Stimulated activated CD8-positive, alpha-beta memory T cell treated with anti-CD3 and anti-CD28 coated beads, Interleukin-7, amount 100 ng/mL, for 48 hours (primary cell): ENCODE data around the gene ELANE.
"Not testable (repeated sequence)": the region's sequence is repeated elsewhere in the genome, so short reads cannot be mapped to it uniquely, and the experiment has no call there.

Experiments used
- DNase-seq, 2 donors: peaks; one replicate each; pipeline ENCODE4 v3.0.0-alpha.2; 2020; ENCODE audit warnings: low read depth in 1 of 2; ENCODE audit errors: extremely low read depth in 1 of 2

The ELANE gene

DNA sequence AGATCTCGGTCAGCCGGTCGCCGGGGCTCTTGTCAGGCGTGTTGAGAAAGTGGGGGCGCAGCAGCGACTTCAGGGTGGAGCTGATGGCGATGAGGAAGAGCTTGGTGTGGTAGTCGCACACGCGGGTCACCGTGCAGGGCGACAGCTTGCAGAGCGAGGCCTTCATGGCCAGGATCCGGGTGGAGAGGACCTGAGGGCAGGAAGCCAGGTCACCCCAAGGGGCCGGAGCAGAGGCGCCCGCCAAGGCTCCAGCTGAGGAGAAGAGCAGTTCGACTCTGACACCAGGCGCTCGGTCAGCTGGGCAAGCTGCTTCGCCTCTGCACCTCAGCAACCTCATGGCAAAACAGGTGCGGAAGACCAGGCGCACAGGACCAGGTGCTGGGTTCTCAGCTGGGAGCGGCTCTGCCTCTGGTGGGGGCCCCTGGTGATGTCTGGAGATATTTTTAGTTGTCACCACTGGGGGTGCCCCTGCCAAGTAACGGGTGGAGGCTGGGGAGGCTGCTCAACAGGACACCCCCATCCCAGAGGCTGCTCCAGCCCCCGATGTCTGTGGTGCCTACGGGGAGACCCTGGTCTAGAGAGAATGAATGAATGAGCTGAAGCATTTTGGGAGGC is 23.3 kb downstream of the ELANE start:
- DNase-seq, result no peak

DNA sequence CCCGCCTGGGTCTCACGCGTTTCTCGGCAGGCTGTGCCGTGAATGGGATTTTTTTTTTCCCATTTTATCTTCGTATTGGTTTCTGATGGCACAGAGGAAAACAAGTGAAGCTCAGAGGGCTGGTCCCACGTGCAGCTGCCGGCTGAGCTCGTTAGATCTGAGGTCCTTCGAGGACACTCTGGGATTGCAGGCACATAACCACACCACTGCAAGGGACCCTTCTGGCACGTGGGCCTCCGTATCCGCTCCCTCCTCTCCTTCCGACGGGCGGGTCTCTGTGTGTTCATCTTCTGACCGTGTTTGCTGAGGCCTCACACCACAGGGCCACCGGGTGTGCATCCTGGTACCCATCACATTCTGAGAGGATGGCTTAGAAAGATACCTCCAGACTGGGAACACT is 24.0 kb downstream of the ELANE start:
- no peak for DNase-seq

DNA sequence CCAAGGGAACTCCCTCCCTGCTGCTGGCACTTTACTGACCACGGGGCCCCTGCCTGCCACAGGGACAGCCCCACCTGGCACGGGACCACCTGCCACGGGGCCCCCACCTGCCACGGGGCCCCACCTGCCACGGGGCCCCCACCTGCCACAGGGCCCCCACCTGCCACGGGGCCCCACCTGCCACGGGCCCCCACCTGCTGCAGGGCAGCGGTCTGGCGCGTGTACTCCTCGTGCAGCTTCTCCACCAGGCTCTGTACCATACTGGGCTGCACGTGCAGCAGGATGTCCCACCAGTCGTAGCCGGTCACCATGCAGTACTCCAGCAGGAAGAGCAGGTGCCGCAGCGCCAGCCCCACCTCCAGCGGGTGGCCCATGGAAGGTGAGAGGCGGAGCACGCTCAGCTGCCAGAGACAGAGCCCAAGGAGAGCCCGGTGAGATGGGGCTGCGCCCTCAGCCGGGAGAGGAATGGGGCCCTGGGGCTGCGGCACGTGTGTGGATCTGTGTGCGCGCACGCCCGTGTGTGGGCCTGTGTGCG is 24.7 kb downstream of the ELANE start:
- DNase-seq, result no peak

DNA sequence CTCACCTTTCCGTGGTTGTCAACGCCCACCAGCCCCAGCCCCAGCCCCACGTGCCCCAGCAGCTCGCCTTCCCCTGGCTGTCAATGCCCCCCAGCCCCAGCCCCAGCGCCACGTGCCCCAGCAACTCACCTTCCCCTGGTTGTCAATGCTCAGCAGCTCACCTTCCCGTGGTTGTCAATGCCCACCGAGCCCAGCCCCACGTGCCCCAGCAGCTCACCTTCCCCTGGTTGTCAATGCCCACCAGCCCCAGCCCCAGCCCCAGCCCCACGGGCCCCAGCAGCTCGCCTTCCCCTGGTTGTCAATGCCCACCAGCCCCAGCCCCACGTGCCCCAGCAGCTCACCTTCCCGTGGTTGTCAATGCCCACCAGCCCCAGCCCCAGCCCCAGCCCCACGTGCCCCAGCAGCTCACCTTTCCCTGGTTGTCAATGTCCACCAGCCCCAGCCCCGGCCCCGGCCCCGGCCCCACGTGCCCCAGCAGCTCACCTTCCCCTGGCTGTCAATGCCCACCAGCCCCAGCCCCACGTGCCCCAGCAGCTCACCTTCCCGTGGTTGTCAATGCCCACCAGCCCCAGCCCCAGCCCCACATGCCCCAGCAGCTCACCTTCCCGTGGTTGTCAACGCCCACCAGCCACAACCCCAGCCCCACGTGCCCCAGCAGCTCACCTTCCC is 26.0 kb downstream of the ELANE start:
- not testable (repeated sequence) for DNase-seq

DNA sequence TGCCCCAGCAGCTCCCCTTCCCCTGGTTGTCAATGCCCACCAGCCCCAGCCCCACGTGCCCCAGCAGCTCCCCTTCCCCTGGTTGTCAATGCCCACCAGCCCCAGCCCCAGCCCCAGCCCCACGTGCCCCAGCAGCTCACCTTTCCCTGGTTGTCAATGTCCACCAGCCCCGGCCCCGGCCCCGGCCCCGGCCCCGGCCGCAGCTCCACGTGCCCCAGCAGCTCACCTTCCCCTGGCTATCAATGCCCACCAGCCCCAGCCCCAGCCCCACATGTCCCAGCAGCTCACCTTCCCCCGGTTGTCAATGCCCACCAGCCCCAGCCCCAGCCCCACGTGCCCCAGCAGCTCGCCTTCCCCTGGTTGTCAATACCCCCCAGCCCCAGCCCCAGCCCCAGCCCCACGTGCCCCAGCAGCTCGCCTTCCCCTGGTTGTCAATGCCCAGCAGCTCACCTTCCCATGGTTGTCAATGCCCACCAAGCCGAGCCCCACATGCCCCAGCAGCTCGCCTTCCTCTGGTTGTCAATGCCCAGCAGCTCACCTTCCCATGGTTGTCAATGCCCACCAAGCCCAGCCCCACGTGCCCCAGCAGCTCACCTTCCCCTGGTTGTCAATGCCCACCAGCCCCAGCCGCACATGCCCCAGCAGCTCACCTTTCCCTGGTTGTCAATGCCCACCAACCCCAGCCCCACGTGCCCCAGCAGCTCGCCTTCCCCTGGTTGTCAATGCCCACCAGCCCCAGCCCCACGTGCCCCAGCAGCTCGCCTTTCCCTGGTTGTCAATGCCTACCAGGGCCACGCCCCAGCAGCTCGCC is 26.9 kb downstream of the ELANE start:
- not testable (repeated sequence) for DNase-seq

DNA sequence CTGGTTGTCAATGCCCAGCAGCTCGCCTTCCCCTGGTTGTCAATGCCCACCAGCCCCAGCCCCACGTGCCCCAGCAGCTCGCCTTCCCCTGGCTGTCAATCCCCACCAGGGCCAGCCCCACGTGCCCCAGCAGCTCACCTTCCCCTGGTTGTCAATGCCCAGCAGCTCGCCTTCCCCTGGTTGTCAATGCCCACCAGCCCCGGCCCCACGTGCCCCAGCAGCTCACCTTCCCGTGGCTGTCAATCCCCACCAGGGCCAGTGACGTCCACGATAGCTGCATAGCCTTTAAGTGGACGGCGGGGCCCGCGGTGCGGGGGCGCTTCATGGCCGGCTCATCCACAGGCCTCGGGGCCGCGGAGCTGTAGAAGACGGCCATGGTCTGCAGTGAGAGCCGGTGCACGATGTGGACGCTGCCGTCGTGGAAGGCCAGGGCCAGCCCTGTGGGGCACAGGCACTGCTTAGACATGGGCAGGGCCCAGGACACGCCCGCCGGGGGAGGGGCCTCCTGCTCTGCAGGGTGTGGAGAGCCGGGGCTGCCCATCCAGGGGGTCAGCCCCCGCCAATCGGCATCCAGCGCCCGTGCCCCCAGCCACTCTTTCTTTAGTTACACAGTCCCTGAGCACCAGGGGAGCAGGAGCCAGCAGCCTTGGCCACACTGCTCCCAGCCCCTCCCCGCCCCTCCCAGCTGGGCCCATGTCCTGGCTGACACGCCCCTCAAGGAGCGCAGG is 27.8 kb downstream of the ELANE start:
- no peak for DNase-seq

DNA sequence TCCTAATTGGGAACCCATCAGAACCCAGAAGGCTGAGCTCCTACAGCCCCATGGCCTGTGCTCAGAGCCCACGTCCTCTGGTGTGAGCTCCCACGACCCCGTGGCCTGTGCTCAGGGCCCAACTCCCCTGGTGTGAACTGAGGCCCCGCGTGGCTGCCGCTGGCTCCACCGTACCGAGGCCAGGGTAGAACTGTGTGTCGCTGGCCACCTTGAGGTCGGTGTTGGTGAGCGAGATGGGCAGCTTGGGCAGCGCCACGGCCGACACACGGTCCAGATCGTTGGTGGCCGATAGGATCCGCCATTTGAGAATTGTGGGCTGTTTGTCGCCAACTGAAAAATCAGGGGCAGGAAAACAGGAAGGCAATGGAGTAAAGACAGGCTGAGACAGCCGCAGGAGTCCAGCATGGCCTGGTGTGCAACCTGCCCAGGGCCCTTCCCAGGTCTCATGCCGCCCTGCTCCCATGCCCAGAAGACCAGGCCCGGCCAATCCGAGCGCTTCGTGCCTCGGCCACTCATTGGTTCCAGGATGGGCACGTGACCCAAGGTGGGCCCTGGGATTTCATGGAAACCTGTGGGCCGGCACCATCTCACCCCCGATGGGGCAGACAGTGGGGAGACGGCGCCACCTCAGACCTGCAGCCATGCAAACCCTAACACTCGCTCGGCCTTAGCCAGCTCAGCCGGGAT is 29.4 kb downstream of the ELANE start:
- DNase-seq, result no peak

DNA sequence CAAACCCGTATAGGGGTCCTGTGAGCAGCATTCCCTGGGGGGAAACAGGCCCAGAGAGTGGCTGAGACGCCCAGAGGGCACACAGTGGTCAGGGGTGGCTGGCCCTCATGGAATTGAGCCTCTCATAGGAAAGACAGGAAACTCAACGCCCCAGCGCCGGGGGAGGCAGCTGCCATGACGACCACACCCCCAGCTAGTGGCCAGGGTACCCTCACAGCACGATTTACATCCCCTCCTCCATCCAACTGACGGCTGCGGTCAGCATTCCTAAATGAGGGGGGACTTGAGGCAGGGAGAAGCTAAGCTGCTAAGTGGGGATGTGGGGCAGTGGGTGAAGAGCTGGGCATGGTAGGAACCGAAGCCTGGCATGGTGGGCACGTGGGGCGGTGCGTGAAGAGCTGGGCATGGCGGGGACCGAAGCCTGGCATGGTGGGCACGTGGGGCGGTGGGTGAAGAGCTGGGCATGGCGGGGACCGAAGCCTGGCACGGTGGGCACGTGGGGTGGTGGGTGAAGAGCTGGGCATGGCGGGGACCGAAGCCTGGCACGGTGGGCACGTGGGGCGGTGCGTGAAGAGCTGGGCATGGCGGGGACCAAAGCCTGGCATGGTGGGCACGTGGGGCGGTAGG is 30.9 kb downstream of the ELANE start:
- DNase-seq, result no peak

DNA sequence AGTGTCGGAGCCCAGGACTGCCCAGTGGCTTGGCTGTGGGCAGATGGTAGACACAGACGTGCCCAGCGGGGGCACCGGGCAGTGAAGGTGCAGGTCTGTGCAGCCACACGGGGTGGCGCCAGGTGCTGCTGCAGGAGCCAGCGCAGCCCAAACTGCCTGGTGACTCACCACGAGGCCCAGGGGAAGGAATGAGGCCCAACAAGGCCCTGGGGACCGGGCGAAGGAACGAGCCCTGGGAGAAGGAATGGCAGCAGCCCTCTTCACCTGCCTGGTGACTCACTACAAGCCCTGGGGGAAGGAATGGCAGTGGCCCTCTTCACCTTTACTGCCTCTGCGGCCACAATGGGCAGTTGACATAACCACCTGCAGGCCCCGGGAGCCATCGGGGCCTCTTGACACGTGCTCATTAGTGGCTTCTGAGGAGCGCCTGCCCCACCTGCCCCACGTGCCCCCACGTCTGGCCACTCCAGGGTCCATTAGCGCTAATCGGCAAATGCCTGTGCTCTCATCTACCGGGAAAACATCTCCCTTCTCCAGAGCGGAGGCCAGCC is 31.6 kb downstream of the ELANE start:
- no peak for DNase-seq

DNA sequence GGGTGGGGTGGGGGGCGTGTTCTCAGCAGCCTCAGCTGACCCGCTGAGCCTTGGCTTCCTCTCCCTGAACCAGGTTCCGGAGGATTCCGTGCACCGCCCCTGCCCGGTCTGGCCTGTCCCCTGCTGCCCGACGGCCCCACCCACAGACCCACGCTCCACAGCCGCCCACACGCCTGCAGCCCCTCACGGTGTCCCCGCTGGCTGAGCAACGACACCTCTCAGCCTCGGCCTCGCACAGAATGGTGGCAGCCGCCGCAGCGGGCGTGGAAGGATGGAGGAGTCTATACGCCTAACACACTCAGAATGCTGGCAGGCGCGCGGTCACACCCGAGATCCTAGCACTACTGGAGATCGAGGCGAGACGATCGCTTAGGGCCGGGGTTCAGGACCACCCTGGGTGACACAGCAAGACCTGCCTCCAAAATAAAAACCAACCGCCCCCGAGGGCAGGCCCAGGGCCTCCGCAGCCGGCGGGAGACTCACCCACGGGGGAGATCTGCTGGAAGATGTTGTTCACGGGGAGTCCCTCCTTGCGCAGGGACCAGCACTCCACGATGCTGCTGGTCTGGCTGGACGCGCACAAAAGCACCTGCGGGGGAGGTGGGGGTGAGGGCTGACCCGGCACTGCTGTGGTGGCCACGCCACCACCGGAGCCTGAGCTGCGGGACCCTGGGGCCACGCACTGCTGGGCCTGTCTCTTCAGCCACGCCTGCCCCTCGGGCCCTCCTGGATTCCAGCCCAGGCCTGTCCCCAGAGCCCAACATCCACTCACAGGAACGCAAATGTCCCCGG is 32.5 kb downstream of the ELANE start:
- no peak for DNase-seq

DNA sequence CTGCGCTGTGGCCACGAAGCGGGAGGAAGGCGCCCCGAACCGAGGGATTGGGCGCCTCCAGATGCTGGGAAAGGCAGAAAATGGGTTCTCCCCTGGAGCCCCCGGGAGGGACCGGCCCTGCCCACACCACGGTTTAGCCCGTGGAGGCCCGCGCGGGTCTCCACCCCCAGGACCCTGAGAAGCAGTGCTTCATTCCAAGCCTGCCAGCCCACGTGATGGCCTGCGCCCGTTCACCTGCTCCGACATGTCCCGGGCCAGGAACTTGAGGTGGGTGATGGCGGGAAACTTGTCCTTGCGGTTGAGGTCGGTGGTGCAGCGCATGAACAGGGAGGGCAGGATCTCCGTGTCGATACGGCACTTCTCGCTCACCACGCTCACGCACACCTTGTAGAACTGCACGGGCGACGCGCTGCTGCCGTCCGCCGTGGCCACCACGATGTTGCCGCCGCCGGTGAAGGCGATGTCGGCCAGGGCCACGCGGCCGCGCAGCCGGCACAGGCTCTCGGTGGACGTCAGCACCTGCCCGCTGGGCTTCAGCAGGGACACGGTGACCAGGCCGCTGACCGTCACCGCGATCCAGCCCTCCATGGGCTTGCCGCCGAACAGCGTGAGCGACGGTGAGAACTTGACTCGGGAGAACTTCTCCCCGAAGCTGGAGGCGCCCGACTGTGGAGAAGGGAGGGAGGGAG is 33.6 kb downstream of the ELANE start:
- DNase-seq, result no peak

DNA sequence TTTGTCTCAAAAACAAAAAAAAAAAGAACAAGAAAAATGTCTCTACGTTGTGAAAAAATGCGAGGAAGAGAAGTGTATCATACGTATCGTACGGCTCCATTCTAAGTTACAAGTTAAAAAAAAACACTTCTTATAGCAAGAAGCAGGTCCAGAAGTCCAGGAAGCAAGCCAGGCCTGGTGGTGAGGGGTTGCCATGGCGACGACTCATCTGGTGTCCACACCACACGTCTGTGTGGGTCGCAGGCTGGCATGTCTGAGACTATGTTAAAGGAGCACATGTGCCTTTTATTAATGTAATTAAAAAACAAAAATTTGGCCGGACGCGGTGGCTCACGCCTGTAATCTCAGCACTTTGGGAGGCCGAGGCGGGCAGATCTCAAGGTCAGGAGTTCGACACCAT is 35.0 kb downstream of the ELANE start:
- no peak for DNase-seq

DNA sequence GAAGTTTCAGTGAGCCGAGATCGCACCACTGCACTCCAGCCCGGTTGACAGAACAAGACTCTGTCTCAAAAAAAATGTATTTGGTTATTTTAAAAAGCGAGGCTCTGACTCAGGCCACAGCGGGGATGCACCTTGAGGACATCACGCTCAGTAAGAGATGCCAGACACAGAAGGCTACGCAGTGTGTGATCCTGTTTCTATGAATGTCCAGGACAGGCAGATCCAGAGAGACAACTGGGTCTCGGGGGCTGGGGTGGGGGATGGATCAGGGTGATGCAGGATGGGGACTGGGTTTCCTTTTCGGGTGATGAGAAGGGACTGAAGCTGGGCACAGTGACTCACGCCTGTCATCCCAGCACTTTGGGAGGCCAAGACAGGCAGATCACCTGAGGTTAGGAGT is 35.5 kb downstream of the ELANE start:
- no peak for DNase-seq

DNA sequence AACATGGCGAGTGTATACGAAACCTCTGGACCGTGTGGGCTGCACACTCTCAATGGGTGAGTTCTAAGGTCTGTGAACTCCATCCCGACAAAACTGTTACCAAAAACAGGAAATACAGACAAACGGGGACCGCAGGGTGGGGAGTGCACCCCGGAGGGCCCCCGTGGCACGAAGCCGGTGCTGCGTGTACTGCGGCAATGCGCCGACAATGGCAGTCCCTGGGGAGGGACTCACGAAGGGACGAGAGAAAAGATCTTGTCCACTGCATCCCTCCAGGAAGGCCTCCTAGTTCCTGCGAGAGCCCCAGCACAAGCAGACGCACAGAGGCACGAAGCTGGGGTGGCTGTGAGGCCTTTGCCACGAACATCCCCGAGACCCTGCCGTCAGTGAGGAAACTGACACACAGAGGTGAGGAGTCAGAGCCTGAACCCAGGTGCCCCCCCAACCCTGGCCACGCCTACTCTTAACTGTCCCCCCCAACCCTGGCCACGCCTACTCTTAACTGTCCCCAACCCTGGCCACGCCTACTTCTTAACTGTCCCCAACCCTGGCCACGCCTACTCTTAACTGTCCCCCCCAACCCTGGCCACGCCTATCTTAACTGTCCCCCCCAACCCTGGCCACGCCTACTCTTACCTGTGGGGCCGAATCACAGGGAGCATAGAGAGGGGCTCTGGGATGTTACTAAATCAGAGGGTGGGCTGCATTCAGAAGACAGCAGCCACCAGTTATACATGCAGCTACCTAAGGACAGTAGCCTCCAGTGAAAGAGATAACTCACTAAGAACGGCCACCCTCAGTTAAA is 36.7 kb downstream of the ELANE start:
- peak in 1 of 2 donors; percentile 47 for DNase-seq

DNA sequence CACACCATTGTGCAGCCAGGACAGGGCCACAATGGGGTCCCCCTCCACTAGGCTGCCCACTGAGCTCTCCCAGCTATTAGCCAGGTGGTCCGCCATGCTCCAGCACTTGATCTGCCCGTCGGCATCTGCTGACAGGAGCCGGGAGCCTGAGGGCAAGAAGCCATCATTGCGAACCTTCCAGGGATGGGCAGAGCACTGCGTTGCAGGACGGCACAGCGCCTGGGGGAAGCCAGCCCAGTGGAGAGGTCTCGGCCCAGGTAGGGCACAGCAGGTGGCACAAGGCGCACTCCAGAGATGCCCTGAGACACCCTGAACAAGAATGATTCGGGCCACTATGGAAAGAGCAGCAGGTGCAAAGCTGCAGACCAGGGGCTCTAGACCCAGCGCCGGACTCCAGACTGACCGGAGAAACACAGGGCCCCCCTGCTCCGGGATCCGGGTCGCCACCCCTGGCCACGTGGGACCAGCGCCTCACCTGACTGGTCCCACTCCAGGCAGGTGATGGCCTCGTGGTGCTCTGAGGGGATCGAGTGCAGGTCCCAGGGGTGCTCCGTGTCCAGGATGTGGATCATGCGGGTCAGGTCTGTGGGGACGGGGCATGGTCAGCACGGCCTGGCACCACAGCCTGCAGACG is 37.7 kb downstream of the ELANE start:
- no peak for DNase-seq

DNA sequence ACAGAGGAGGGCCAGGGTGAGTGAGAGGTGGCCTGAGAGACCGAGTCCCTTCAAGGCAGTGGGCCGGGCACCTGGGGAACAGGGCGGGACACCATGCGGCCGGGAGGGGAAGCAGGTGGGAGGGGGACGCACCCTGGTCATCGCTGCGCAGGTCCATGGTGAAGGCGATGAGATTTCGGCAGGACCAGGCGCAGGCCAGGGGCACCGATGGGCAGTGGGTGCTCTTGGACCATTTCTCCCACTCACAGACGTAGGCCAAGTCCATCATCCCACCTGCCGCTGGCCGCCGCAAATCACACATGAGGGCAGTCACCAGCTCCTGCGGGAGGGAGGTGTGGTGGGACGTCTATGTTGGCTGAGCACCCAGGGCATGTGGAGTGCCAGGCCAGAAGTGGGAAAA is 38.7 kb downstream of the ELANE start:
- DNase-seq, result no peak
